GM19455 (cell line): ENCODE results near the gene BCO2.
"Not testable (repeated sequence)": the region's sequence is repeated elsewhere in the genome, so short reads cannot be mapped to it uniquely, and the experiment has no call there.

Source experiments
- ATAC-seq: cut with Tn5 transposase; IDR thresholded peaks from one replicate; pipeline ENCODE4 v1.9.1; 2021; ENCODE audit not compliant: unreplicated experiment

Gene BCO2

DNA sequence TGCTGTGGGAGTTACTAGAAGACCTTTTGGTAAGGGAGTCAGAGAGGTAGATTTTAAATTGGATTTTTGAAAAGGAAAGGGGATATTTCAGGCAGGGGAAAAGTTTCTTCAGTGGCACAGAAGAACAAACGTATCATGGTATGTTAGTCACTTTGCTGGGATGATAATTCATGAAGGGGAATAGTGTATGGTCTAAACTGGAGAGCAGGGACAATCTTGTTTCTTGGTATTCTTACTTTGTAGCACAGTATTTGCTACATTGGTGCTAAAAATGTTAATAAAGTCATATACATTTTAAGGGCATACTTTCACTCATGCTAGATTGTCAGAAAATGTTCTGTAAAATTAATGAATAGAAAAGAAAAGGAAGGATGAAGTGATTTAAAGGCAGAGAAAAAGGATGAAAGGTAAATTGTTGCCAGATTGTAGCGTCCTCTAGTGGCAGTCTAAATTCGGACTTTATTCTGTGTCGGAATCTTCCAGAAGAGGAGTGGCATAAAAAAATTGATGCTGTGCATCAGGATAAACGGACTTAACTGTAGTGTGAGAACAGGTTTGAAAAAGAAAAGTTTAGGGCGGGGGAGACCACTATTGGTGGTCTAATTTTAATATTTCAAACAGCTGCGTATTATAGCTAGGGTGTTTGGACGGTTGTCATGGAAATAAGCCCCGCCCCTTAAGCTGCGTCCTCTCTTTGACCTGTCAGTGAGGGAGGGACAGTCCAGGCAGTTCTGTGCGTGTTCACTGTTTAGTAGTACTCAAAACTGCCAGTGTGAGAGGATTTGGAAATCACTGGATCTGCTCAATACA lies at the start of gene BCO2:
BCO2 (plus strand) TSS at position 724 of the 810 bp plus-strand sequence. CDS start 90 bp downstream, outside the sequence.
- no peak for ATAC-seq

GRCh38 chr11:112127056-112127455 lies 48.3 kb upstream of the BCO2 start:
- ATAC-seq = no peak

DNA sequence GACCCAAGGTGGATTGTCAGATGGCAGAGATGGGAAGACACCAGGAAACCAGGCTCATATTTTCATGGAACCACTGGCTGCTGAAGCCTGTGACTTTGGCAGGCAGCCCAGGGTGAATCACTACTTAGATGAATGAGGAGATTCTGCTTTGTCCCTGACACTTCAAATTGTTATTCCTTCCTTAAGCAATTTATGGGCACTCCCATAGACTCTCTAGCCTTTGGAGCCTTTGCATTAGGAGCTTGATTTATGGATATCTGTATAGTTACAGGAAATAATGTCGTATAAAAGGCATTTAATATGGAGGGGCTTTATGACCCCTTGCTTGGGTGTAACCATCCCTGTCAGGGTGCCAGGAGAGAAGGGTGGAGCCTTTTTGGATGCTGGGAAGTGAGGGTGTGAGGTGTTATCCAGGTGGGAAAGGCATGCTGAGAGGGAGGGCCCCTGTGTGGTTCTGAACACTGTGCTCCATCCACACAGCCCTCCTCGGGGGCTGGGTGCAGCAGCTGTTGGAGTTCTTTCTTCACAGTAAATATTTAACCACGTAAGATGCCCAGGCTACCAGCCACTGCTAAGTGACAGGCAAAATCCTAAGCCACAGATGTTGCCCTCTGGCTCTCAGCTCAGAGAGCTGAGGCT lies 46.7 kb upstream of the BCO2 start:
- no peak for ATAC-seq

- ATAC-seq = no peak
Measured at GRCh38 chr11:112129656-112130055, 45.7 kb upstream of the BCO2 start.

DNA sequence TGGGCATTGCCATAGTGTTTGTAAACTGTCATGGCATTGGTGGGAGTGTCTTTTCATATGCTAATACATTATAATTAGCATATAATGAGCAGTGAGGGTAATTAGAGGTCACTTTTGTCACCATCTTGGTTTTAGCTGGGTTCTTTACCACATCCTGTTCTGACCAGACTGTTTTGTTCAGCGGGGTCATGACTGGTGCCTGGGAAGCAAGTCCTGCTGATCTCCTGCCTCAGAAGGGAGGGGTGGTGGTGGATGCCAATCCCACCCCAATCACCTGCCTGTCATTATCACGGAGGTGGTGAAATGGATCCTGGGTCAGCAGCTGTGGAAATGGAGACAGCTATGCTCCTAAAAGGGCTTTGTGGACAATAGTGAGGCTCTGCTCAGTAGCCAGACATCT lies 42.6 kb upstream of the BCO2 start:
- no peak for ATAC-seq

DNA sequence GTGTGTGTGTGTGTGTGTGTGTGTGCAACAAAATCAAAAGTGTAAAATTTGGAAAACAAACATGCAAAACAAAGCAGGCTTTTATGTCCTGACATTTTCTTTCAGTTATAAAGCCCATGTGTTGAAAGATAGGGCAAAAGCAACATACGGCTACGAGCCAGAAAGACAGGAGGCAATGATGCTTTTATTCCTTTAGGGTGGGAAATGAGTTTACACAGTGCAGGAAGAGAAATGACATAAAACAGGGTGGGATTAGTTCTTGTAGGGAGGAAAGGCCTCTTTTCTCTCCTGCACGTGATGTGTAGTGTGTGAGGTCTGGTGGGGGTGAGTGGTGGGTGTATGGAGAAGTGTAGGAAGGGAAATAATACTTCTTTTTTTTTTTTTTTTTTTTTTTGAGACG lies 40.8 kb upstream of the BCO2 start:
- no peak for ATAC-seq

DNA sequence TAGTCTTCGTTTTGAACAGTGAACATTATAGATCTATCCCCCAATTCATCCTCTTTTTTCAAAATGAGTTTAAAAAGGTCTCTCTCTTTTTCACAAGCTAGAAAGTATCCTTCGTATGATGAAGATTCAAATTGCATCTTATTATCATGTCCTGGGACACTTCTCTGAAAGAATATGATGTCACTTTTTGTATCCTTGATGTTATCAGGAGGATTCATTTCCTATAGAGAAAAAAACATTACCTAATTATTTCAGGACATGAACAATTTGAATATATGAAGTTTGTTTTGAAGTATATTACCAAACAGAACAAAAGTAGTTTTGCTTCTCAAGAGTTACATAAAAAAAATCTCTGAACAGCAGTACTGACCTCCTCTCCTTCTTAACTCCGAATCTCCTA lies 31.7 kb upstream of the BCO2 start:
- ATAC-seq = no peak

GRCh38 chr11:112150517-112150916 lies 24.8 kb upstream of the BCO2 start:
- no peak for ATAC-seq

DNA sequence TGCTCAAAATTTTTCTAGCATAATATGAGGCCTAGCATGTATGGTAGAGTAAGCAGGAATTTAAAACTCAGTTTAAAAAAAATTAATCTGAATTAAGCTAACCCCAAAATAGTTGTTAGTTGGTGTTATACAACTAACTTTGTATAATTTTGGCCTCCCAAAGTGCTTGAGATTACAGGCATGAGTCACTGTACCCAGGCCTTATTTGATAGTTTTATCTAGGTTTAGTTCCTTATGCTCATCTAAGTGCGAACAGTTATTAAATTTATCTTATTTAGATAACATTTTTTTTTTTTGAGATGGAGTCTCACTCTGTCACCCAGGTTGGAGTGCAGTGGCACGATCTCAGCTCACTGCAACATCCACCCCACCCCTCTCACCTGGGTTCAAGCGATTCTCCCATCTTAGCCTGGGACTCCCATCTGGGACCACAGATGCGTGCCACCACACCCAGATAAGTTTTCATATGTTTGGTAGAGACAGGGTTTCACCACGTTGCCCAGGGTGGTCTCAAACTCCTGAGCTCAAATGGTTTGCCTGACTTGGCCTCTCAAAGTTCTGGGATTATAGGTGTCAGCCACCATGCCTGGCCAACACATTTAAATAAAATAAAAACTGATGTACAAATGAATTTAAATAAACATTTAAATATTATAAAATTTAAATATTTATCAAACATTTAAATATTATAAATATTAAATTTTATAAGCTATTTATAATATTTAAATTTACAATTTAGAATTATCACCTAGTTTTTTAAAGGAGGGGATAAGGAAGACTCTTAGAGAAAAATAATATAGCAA lies 19.0 kb upstream of the BCO2 start:
- no peak for ATAC-seq

DNA sequence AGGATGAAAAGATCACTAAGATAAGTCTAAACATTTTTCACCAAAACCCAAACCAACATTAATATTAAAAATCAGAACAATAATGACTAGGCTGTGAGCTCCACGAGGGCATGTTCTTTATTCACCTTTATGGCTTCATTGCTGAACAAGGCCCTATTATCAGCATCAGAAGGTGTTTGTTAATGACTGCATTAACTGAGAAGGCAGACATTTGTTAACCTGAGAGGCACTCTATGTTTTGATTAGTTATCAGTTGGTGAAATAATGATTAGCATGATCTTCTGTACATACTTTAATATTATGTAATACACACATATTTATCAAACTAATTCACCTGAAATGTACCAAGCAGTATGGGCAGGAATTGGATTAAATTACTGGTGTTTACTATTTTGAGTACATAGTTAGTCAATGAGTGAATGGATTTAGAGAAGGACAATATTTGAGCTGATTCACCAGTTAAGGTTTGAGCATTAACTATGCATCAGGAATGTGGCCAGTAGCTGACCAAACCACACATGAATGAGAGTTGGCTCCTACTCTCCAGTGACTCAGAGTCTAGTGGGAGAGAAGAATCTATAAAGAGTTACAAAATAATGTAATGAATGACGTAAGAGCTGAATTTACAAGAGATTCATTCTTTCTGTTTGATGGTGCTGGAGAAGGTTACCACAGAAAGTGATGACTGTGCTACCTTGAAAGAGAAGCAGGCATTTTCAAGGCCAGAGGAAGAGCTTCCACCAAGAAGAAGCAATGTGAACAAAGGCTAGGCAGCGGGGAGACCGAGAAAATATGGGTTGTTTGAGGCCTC lies 18.2 kb upstream of the BCO2 start:
- no peak for ATAC-seq

- ATAC-seq = no peak
Measured at GRCh38 chr11:112159098-112160065, 15.9 kb upstream of the BCO2 start.

GRCh38 chr11:112160091-112160848 lies 15.0 kb upstream of the BCO2 start:
- ATAC-seq = no peak

DNA sequence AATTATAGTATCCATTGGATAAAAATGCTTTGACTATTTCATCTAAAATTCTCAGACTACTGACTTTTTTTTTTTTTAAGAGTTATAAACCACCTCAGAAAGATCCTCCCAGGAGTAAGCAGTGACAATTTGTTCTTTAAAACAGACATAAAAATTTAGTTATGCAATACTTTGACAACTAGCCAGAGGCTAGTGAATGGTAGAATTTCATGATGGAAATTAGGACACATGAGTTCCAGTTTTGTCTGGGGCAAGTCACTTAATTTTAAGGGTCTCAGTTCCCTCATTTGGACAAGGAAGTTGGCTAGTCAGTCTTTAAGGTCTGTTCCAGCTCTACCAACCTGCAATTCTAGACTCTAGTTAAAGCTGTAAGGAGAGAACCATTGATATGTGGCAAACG lies 14.3 kb upstream of the BCO2 start:
- no peak for ATAC-seq

GRCh38 chr11:112162200-112162599 lies 13.1 kb upstream of the BCO2 start:
- ATAC-seq = not testable (repeated sequence)

GRCh38 chr11:112162761-112163546 lies 12.4 kb upstream of the BCO2 start:
- no peak for ATAC-seq

GRCh38 chr11:112163875-112164685 lies 11.2 kb upstream of the BCO2 start, which contains the start of gene IL18:
Gene IL18, minus strand, starts transcription at chr11:112164094. Its CDS starts 9,041 bp downstream, at chr11:112155053.
- no peak for ATAC-seq

DNA sequence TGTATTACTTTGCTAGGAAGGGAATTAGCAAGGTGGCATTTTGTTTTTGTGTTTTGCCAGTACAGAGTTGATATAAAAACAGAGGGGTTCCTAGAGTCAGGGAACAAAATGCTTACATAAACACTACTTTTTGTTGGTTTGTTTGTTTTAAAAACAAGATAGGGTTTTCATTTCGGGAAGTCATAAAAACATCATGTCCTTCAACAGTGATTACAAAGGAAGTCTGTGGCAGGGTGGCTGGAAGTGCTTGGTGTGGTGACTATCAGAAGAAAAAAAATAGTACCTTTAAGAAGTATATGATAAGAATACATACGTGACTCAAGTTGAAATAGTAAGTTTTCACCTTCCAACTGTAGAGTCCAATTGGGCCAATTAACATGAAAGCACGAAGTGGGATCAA lies 10.3 kb upstream of the BCO2 start:
- ATAC-seq = no peak
